ENCODE measurements around the gene CDX4.
"Not testable (repeated sequence)": the region's sequence is repeated elsewhere in the genome, so short reads cannot be mapped to it uniquely, and the experiment has no call there.

Gene CDX4

GRCh38 chrX:73446831-73447230 lies at the start of gene CDX4:
Gene CDX4 (plus strand): TSS chrX:73447053. CDS start chrX:73447254, 201 bp downstream.
- DNase-seq (ENCODE audit: low read depth) = no peak

DNA sequence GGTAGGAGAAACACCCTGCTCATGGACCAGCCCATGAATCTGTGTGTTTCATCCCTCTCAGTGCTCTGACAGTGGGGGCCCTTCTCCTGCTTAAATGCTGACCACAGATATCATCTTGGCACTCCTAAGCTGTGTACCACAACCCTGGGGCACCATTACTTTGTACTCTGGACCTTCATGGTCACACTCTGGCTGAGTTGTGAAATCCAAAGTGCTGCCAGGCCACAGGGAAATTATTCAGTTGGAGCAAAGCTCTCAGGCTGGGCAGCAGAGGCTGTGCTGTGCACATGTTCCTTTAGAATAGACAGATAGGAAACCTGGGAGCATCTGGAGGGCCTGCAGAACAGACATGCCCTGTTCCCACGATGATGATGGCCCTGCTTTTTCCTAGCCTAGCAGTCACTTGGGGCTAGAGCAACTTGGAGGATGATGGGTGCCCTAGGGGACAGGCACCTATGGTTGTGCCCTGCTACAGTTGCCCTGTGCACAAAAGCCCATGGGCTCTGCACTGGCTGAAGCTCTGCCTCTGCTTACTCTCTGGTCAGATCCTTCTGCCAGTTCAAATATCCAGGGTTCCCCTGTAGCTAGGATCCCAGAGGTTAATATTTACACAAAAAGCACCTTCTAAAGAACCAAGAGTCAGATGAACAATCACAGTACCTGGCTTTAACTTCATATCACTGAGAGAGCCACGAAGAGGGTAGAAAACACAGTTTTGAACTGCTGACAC lies 48.5 kb upstream of the CDX4 start:
- DNase-seq (ENCODE audit: low read depth) = no peak

GRCh38 chrX:73400136-73400748 lies 46.6 kb upstream of the CDX4 start:
- DNase-seq (ENCODE audit: low read depth) = no peak

GRCh38 chrX:73401591-73402266 lies 45.1 kb upstream of the CDX4 start:
- DNase-seq (ENCODE audit: low read depth) = no peak

DNA sequence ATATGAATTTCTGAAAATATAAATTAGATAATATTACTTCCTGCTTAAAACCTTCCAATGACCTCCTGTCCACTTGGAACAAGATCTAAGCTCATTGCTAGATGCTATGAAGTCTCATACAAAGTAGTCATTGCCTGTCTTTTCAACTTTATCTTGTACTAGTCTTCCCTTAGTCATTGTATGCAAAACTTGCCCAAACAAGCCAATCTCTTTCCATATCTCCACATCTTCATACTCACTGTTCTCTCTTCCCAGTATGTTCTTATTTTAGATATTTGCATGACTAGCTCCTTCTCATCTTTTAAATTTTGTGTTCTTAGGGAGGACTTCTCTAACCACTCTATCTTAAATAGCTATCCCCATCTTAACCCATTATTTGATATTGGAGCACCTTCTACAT lies 33.9 kb upstream of the CDX4 start:
- no peak for DNase-seq (ENCODE audit: low read depth)

DNA sequence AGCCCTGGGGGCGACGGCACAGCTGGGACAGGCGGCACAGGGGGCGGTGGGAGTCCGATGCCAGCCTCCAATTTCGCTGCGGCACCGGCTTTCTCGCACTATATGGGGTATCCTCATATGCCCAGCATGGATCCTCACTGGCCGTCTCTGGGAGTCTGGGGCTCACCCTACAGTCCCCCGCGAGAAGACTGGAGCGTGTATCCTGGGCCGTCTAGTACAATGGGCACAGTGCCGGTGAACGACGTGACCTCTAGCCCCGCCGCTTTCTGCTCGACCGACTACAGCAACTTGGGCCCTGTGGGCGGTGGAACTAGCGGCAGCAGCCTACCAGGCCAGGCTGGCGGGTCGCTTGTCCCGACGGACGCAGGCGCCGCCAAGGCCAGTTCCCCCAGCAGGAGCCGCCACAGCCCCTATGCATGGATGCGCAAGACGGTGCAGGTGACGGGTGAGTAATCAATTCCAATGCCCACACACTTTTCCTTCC lies 500 bp downstream of the CDX4 start:
- DNase-seq (ENCODE audit: low read depth) = no peak

- DNase-seq (ENCODE audit: low read depth) = no peak
Observed at GRCh38 chrX:73448379-73448778, 1.5 kb downstream of the CDX4 start.

GRCh38 chrX:73455171-73455570 lies 8.3 kb downstream of the CDX4 start:
- no peak for DNase-seq (ENCODE audit: low read depth)

GRCh38 chrX:73457306-73457705 lies 10.5 kb downstream of the CDX4 start:
- no peak for DNase-seq (ENCODE audit: low read depth)

GRCh38 chrX:73468376-73468775 lies 21.5 kb downstream of the CDX4 start:
- DNase-seq (ENCODE audit: low read depth) = no peak

DNA sequence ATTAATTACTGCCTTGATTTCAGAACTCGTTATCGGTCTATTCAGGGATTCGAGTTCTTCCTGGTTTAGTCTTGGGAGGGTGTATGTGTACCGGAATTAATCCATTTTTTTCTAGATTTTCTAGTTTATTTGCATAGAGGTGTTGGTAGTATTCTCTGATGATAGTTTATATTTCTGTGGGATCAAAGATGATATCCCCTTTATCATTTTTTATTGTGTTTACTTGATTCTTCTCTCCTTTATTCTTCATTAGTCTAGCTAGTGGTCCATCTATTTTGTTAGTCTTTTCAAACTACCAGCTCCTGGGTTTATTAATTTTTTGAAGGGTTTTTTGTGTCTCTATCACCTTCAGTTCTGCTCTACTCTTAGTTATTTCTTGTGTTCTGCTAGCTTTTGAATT lies 32.1 kb downstream of the CDX4 start:
- DNase-seq (ENCODE audit: low read depth) = no peak

- no peak for DNase-seq (ENCODE audit: low read depth)
Observed at GRCh38 chrX:73481521-73481920, 34.7 kb downstream of the CDX4 start.

- no peak for DNase-seq (ENCODE audit: low read depth)
Observed at GRCh38 chrX:73490661-73491060, 43.8 kb downstream of the CDX4 start.

DNA sequence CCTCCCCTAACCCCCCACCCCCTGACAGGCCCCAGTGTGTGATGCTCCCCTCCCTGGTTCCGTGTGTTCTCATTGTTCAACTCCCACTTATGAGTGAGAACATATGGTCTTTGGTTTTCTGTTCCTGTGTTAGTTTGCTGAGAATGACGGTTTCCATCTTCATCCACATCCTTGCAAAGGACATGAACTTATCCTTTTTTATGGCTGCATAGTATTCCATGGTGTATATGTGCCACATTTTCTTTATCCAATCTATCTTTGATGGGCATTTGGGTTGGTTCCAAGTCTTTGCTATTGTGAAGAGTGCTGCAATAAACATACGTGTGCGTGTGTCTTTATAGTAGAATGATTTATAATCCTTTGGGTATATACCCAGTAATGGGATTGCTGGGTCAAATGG lies 45.3 kb downstream of the CDX4 start:
- DNase-seq (ENCODE audit: low read depth) = not testable (repeated sequence)
